ENCODE results near the gene LIN7A. TPM values are rescaled to one million over a fixed set of nuclear protein-coding genes. Genes with fewer than 3 reads are reported as not detected.

Gene LIN7A
- total RNA-seq, 1 experiment from 2014 or later, result 10.0 TPM

GRCh38 chr12:80818878-80819277, 118.9 kb downstream of the LIN7A start:
- TF ChIP-seq EZH2 (IDR thresholded peaks at IDR 0.05; ENCODE audit: borderline replicate concordance, low read depth, low read length, poor library complexity, severe bottlenecking) (no peak), CTCF (conservative IDR thresholded peaks at IDR 0.05; ENCODE audit: low read depth, low read length) (no peak)
- no peaks in the 10 kb centered on the region for H3K36me3 ChIP-seq (ENCODE audit: insufficient read depth, low read length, poor library complexity, severe bottlenecking)
- H3K4me3 ChIP-seq (ENCODE audit: low read depth, low read length, poor library complexity, severe bottlenecking), result no peak overlapping the region
- H3K27ac ChIP-seq (ENCODE audit: low read depth, low read length, poor library complexity, severe bottlenecking), result no peak overlapping the region
- DNase-seq (ENCODE audit: low spot score), result no peak
- no peaks in the 10 kb centered on the region for H3K4me1 ChIP-seq (ENCODE audit: insufficient read depth, low read length, poor library complexity, severe bottlenecking)
- POLR2A ChIA-PET (ENCODE audit: low non-redundant PET), result no interaction called here
- CTCF ChIA-PET, result no interaction called here
- H3K9me3 ChIP-seq (ENCODE audit: low read depth, low read length, poor library complexity, severe bottlenecking), result no peaks in the 10 kb centered on the region
- intact Hi-C loops (cut with micrococcal nuclease; ENCODE audit: unreplicated experiment), result no loop called here
- BruUV-seq (replicated peaks), result no TSS peak
- H3K27me3 ChIP-seq (replicated peaks; ENCODE audit: insufficient read depth, low read depth, low read length, poor library complexity), result no peaks in the 10 kb centered on the region

GRCh38 chr12:80815351-80815750, 122.4 kb downstream of the LIN7A start:
- no TSS peak for BruUV-seq (replicated peaks)
- POLR2A ChIA-PET (ENCODE audit: low non-redundant PET), result no interaction called here
- peaks cover 5% of the 10 kb centered on the region for H3K36me3 ChIP-seq (ENCODE audit: insufficient read depth, low read length, poor library complexity, severe bottlenecking)
- no peak overlapping the region for H3K27ac ChIP-seq (ENCODE audit: low read depth, low read length, poor library complexity, severe bottlenecking)
- DNase-seq (ENCODE audit: low spot score), result no peak
- TF ChIP-seq EZH2 (IDR thresholded peaks at IDR 0.05; ENCODE audit: borderline replicate concordance, low read depth, low read length, poor library complexity, severe bottlenecking) (no peak), CTCF (conservative IDR thresholded peaks at IDR 0.05; ENCODE audit: low read depth, low read length) (no peak)
- no peak overlapping the region for H3K4me3 ChIP-seq (ENCODE audit: low read depth, low read length, poor library complexity, severe bottlenecking)
- intact Hi-C loops (cut with micrococcal nuclease; ENCODE audit: unreplicated experiment), result no loop called here
- no peaks in the 10 kb centered on the region for H3K27me3 ChIP-seq (replicated peaks; ENCODE audit: insufficient read depth, low read depth, low read length, poor library complexity)
- no peaks in the 10 kb centered on the region for H3K4me1 ChIP-seq (ENCODE audit: insufficient read depth, low read length, poor library complexity, severe bottlenecking)
- no peaks in the 10 kb centered on the region for H3K9me3 ChIP-seq (ENCODE audit: low read depth, low read length, poor library complexity, severe bottlenecking)
- CTCF ChIA-PET, result no interaction called here

- DNase-seq (ENCODE audit: low spot score), result no peak
- CTCF ChIA-PET, result no interaction called here
Measured at GRCh38 chr12:80814453-80814852, 123.3 kb downstream of the LIN7A start.

More at GRCh38 chr12:80814453-80814852, 123.3 kb downstream of the LIN7A start:
- intact Hi-C loops (cut with micrococcal nuclease; ENCODE audit: unreplicated experiment), result no loop called here
- POLR2A ChIA-PET (ENCODE audit: low non-redundant PET), result no interaction called here
- Histone ChIP-seq H3K36me3 (ENCODE audit: insufficient read depth, low read length, poor library complexity, severe bottlenecking) (peaks cover 5% of the 10 kb centered on the region), H3K9me3 (ENCODE audit: low read depth, low read length, poor library complexity, severe bottlenecking) (no peaks in the 10 kb centered on the region), H3K27ac (ENCODE audit: low read depth, low read length, poor library complexity, severe bottlenecking) (no peak overlapping the region), H3K4me3 (ENCODE audit: low read depth, low read length, poor library complexity, severe bottlenecking) (no peak overlapping the region), H3K27me3 (replicated peaks; ENCODE audit: insufficient read depth, low read depth, low read length, poor library complexity) (no peaks in the 10 kb centered on the region), H3K4me1 (ENCODE audit: insufficient read depth, low read length, poor library complexity, severe bottlenecking) (no peaks in the 10 kb centered on the region)
- BruUV-seq (replicated peaks), result no TSS peak
- no peak for TF ChIP-seq CTCF (conservative IDR thresholded peaks at IDR 0.05; ENCODE audit: low read depth, low read length)
- no peak for TF ChIP-seq EZH2 (IDR thresholded peaks at IDR 0.05; ENCODE audit: borderline replicate concordance, low read depth, low read length, poor library complexity, severe bottlenecking)
